NCI-H1105 treated with DMSO at 0.1 percent for 48 hours (cell line): Measurements from ENCODE around the gene ECPAS.
"Not testable (repeated sequence)": the region's sequence is repeated elsewhere in the genome, so short reads cannot be mapped to it uniquely, and the experiment has no call there.

Source experiments
- DNase-seq: peaks from one replicate; lab custom pipeline; 2025; lab: John Stamatoyannopoulos, UW

Gene ECPAS

GRCh38 chr9:111467778-111468367 is 16.3 kb downstream of the ECPAS start:
- DNase-seq: no peak

GRCh38 chr9:111463048-111463447 is 21.1 kb downstream of the ECPAS start:
- no peak for DNase-seq

- DNase-seq: no peak
These were observed 25.8 kb downstream of the ECPAS start for GRCh38 chr9:111458139-111459009.

GRCh38 chr9:111456529-111456928 is 27.7 kb downstream of the ECPAS start:
- no peak for DNase-seq

- no peak for DNase-seq
These were observed 28.5 kb downstream of the ECPAS start for GRCh38 chr9:111455638-111456037.

GRCh38 chr9:111454751-111455150 is 29.4 kb downstream of the ECPAS start:
- DNase-seq: no peak

- no peak for DNase-seq
These were observed 32.6 kb downstream of the ECPAS start for GRCh38 chr9:111451570-111451969.

GRCh38 chr9:111450124-111450523 is 34.1 kb downstream of the ECPAS start:
- DNase-seq: no peak

GRCh38 chr9:111449705-111450104 is 34.5 kb downstream of the ECPAS start:
- no peak for DNase-seq

GRCh38 chr9:111445799-111446198 is 38.4 kb downstream of the ECPAS start:
- not testable (repeated sequence) for DNase-seq

GRCh38 chr9:111443454-111443853 is 40.7 kb downstream of the ECPAS start:
- no peak for DNase-seq

- DNase-seq: no peak
These were observed 41.7 kb downstream of the ECPAS start for GRCh38 chr9:111442360-111443027.

- no peak for DNase-seq
These were observed 44.0 kb downstream of the ECPAS start for GRCh38 chr9:111440226-111440625.

GRCh38 chr9:111438541-111439235 is 45.5 kb downstream of the ECPAS start:
- DNase-seq: no peak

- DNase-seq: no peak
These were observed 47.6 kb downstream of the ECPAS start for GRCh38 chr9:111436571-111436970.

GRCh38 chr9:111433082-111433481 is 51.1 kb downstream of the ECPAS start:
- no peak for DNase-seq

GRCh38 chr9:111431684-111432083 is 52.5 kb downstream of the ECPAS start:
- DNase-seq: no peak

- DNase-seq: no peak
These were observed 55.0 kb downstream of the ECPAS start for GRCh38 chr9:111429175-111429574.

- no peak for DNase-seq
These were observed 57.0 kb downstream of the ECPAS start for GRCh38 chr9:111427186-111427585.

GRCh38 chr9:111423389-111423788 is 60.8 kb downstream of the ECPAS start:
- no peak for DNase-seq

GRCh38 chr9:111414406-111414805 is 69.8 kb downstream of the ECPAS start:
- DNase-seq: no peak

GRCh38 chr9:111413996-111414395 is 70.2 kb downstream of the ECPAS start:
- no peak for DNase-seq
